HG03039 (cell line): ENCODE measurements around the gene RIC3.
A peak's percentile ranks its signal among the peaks of the same experiment; 100 is the strongest.

Experiments
- ATAC-seq: cut with Tn5 transposase; IDR thresholded peaks from one replicate; pipeline ENCODE4 v1.9.1; 2021; ENCODE audit warnings: mild to moderate bottlenecking, moderate library complexity; ENCODE audit not compliant: unreplicated experiment

Gene RIC3, protein sequence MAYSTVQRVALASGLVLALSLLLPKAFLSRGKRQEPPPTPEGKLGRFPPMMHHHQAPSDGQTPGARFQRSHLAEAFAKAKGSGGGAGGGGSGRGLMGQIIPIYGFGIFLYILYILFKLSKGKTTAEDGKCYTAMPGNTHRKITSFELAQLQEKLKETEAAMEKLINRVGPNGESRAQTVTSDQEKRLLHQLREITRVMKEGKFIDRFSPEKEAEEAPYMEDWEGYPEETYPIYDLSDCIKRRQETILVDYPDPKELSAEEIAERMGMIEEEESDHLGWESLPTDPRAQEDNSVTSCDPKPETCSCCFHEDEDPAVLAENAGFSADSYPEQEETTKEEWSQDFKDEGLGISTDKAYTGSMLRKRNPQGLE

DNA sequence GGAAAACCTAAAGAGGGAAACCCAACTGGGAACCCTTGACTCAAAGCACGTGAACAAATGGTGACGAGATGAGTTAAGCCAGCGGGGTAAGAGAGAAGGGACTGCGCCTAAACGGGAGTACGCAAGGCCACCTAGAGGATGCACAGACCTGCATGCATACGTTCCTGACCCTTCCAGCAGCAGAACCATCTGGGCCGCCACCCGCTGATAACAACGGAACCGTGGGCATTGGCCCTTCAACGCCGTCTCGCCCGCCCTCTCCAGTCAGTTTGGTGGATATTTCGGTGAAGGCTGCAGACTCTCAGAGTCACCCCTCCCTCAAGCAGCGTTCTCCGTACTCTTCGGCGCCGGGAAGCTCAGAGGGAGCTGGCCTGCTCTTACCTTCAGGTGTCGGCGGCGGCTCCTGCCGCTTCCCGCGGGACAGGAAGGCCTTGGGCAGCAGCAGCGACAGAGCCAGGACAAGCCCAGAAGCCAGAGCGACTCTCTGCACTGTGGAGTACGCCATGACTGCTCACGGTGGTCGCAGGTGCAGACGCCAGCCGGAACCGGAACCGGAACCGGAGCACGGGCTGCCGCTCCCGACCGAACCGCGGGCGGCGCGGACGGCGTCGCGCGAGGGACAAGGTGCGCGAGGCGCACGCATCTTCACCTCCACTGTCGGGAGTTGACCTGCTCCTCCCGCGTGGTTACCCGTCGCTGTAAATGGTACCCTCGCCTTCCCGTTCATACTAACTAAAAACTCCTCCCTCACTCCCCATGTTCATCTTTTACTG lies at the start of gene RIC3:
TSS of gene RIC3 (minus strand) at position 541 of the 773 bp plus-strand sequence. CDS start at position 505, 36 bp downstream.
- ATAC-seq, result peak; percentile 73

DNA sequence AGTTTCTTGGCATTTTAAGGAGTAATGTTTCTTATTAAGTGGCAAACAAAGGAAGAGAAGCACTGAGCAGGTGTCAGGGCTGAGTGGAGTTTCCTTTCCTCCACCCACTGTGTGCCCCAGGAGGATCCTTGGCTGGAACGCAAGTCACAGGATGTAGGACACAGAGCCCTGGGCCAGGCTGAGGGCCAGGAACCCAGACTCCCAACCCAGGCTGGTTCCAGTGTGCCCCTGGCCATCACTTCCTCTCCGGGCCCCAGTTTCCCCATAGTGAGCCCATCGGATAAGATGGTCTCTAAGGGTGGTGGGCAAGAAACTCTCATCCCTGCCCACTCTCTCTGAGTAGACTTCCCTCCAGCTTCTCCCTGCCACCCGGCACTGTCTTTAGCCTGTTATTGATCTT lies 49.6 kb upstream of the RIC3 start:
- ATAC-seq, result no peak

DNA sequence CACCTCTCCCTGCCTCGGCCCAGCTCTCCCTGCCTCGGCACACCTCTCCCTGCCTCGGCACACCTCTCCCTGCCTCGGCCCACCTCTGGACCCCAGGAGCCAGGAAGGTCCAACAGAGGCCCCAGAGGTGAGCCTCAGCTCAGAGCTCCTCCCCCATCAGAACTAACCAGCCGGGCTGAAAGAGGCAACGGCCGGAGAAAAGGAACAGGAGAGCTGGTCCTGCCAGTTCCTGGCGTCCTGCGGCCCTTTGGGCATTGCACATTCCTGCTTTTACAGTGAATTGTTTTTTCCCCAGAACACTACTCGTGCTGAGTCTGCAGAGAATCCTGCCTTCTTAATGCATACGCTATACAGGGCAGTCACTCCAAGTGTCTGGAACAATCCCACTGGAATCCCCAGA lies 49.1 kb upstream of the RIC3 start:
- ATAC-seq, result no peak

DNA sequence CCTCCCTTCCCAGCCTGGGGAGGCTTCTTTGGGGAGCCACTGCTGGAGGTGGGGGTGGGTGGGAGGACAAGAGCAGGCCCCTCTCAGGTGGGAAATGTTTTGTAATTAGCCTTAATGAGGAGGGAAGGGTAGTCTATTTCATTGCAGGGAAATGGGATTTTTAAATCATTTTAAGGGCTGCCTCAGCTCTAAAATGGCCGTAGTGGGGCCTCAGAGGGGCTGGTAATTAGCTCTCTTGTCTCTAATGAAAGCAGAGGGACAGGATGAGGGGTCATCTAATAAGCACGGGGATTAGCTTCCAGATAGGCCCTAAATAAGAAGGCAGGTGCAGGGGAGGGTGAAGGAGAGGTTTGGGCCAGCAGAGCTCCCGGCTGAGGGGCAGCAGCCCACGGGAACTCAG lies 48.3 kb upstream of the RIC3 start:
- no peak for ATAC-seq

DNA sequence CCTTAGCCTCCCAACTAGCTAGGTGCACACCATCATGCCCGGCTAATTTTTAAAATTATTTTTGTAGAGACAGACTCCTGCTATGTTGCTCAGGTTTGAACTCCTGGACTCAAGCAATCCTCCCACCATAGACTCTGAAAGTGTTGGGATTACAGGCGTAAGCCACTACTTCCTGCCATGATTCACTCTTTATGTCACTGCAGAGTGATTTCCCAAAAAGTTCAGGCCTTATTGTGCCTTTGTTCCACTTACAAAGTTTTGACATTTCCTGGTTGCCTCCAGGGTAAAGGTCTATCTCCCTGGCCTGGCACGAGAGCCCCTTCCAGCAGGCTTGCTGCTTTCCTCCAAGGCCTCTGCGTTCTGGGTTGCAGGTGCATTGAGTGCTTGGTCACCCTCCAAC lies 44.6 kb upstream of the RIC3 start:
- ATAC-seq, result no peak

DNA sequence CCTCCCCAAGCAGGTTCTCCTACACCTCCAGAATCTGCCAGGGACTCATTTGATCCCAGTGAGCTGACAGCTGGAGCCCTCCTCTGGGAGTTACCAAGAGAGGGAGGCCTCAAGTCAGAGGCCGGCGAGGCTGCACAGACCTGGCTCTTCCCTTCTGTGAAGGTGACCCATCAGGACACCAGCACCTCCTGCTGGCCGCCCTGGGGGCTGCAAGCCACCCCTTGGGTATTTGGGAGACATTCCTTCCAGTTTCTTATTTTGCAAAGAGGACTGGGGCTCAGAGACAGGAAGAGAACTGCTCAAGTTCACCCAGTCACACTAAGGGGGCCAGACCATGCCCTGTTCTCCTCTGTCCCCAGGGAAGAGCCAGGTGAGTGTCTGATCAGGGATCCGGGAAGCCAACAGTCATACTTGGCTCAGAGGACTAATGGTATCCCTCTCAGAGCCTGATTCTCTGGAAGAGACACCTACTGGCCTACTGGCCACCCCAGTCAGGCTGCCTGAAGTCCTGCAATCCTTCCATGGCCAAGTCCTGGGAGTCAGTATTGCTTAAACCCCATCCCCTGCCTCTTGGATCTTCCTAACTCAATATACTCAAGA lies 40.5 kb upstream of the RIC3 start:
- ATAC-seq, result no peak

DNA sequence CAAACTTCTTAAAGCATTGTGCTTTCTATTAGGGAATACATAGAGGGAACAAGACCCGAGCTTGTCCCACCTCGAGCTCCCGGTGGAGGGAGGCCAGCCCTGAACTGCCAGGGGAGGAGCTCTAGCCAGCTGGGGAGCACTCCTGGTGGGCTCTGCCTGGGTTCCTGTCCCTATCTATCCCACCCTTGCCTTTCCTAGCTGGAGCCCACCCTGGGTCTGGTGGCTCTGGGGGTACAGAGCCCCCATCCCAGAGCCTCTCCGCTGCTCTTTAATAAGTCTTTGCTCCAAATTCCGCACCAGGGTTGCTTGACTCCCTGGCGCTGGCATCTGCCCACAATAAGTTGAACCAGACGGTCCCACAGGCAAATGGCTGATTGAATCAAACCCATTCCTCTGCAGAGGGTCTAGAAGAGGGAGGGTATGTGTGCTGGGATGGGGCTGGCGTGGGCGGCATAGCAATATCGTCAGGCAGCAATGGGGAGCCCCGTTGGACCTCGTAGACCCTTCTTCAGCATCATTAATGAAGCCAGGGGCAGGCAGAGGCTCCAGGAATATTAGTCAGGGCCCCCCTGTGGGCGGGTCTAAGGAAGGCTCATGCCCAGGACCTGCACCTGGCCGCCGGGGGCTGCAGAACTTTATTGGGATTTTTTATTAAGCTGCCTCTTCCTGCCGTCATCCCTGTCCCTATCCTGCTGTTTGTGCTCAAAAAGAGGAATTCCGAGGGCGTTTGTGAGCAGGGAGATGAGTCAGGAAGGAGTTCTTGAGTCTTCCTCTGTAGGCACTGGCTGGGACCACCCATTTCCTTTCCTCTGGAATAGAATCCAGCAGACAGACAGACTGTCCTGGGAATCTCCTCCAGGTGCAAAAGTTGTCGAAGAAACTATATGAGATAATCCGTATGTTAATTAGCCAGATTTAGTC lies 38.5 kb upstream of the RIC3 start:
- ATAC-seq, result no peak

DNA sequence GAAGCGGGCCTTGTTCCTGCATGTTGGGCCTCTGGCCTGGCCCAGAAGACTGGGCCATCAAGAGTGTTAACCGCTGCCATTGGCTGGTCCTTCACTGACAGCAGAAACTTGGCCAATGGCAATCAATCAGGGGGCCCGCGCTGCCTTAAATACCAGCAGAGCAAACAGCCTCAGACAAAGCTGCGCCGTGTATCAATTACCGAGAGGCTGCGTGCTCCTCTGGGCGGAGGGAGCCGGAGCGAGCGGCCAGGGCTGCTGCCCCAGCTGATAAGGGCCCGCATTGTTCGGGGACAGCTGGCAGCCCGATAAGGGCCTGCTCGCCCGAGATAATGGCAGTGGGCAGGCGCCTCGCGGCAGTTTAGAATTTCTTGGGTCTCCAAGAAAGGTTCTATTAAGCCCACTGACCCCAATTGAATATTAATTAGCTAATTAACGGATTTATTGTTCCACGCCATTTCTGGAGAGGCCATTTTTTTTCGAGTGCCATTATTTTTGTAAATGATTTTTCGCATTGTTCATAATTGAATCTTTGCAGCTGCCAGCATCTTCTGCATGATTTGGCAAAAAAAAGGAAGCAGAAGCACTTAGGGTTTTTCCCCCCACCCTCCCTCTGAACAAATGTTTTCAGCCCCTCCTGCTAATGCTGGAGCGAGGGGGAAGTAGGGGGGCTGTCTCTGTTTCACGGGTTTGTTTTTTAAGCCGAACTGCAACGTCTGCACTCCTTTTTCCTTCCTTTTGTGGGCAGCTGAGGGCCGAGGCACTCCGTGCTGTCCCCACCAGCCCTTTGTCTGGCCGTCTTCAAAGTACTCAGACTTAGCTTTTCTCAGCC lies 37.6 kb upstream of the RIC3 start:
- no peak for ATAC-seq

DNA sequence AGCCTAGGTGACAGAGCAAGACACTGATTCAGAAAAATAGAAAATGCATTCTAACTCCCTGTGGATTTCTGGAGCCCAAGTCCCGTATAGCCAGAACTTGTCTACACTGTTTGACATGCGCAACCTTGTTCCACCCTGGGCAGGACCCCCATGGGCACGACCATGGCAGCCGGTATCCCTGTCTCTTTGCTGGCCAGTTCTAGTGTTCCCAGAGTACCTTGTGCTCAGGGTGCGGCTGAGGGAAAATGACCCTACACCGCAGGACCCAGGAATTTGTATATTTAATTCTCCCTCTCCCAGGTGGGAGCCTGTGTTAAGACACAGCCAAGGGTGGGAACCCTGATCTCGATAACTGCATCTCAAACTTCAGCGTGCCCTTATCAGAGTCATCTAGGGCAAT lies 36.7 kb upstream of the RIC3 start:
- ATAC-seq, result no peak

DNA sequence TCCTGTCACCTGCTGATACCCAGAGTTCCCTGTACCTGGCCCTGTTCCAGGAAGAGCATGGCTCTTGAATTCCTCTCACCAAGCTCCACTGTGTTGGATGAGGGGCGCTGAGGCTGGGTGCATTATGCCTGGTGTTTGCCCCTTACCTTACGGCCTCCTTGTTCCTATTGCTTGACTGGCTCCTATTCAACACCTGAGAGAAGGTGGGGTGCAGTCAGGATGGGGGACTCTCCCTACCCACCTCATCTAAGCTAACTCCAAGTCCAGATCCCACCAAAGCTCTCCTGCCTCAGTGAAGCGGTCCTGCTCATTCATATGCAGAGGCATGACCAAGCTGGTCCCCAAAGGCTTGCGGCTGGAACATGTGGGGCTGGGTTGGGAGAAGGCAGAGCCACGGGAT lies 35.8 kb upstream of the RIC3 start:
- no peak for ATAC-seq

DNA sequence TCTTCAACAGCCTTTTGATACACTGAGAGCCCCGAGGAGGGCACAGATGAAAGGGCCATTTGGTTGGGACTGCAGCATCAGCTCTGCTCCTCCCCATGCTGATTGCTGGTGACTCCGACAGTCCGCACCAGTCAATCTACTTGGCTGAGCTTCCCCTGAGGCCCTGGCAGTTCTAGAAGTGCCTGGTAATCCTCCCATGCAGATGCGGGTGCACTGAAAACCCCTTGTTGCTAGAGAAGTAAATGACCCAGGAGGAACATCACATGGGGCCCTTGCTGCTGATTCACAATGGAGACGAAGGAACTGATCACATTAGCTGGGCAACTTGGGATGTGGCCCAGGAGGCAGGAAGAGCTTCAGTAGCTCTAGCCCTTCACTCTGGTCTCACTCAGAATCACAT lies 35.2 kb upstream of the RIC3 start:
- no peak for ATAC-seq

DNA sequence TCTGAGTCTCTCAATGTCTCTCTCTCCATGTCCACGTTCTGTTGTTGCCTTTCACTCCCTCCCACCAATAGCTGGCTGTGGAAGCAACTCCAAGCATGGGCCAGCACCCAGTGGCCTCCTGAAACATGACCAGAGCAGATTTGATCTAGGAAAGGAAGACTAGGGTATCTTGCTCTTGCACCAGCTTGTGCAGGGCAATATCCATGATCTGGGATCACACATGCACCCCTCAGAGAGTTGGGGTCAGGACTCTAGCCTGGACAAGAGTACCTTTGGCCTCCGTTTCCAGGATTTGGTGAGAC lies 34.5 kb upstream of the RIC3 start:
- no peak for ATAC-seq

DNA sequence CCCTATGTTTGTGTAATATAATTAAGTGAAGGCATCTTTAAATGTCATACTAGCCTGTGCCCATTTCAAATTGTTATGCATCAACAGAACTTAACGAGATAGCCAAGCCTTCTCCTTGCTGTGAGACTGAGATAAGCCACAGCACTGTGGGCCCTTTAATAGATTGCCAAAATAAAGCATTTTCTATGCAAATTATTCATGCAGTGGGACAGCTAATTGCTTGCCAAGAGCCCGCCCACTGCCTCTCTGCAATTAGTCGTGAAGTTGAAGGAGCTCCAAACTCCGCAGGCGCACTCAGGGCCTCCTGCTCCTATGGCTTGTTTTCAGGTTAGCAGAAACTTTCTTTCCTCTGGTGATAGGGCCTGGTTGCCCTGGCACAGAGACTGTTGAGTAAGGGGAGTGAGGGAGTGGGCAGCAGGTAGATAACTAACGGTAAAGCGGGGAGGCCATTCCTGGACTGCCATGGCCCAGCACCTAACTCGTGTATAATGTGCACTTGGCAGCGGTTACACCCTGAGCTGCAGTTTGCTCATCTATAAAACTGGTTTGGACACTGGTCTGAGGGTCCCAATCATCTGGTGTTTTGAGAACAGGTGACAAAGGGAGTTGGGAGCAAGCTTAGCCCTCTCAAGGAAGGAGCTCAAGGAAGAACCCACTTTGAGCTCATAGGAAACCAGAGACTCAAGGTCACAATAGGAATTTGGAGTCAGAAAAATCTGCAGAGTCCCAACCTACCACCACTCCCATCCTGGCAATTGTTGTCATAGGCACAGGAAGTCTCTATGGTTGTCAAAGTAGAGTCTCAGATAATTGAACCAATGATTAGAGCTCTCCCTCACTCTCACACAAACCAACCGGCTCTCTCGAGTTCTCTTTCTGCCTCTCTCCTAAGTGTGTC lies 33.9 kb upstream of the RIC3 start:
- ATAC-seq, result no peak

DNA sequence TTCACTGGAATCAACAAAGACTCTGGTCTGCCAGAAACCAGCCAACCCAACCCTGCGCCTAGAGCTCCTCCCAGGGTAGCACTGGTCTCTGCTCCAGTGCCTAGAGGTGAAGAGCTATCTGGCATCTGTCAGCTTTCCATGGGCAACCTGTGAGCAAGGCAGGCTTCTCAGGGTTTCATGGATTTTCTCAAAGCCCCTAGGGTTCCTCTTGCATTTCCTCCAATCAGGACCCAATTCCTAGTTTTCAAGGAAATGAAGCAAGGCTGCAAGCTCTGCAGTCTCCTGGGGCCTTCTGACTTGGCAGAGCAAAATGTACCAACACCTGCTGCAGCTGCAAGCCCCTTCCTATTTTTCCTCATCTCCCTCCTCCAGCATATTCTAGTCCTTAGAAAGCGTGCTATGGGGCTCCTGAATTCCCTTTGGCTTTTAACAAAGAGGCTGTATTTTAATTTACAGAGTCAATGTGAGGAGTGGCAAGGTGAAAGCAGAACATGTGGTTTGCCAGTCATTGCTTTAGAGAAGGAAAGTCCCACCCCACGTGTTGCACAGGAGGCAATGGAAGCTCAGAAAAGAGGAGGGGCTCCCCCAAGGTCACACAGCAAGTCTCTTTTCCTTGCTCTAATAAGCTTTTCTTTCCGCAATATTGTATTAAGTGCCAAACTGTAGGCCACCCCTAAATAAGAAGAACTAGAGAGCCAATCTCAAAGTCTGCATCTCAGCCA lies 33.0 kb upstream of the RIC3 start:
- ATAC-seq, result peak; percentile 79

DNA sequence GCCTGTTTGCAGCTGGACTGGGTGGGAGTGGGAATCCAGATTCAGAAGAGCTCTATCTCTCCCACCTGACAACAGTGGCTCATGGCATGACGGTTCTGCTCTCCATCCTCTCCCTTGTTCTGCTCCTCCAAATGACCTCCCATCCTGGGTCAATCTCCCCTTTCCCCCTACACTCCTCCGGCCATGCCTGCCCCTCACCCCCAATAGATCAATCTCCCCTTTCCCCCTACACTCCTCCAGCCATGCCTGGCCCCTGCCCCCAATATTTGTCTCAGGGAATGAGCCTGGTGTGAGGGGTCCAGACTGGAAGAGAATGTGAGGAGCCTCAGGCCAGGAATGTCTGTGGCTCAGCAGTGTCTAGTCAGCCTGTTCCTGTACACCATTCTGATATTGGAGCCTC lies 30.9 kb upstream of the RIC3 start:
- no peak for ATAC-seq

DNA sequence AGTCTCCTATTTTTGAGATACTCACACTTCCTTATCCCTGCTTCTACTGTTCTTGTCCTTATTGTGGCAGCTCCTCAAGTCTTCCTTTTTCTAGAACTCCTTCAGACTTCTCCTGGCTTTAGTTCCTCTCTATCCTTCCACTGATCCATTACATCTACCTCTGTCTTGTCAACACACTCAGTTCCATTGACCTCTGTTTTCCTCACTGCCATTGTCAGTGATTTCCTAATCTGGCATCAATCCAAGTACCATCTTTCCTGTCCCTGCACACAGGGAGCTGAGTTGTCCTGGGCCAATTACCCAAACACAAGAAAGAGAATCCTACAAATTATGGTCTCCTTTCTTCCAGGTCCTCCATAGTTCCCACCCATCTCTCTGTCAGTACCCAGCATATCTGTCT lies 27.9 kb upstream of the RIC3 start:
- ATAC-seq, result no peak

DNA sequence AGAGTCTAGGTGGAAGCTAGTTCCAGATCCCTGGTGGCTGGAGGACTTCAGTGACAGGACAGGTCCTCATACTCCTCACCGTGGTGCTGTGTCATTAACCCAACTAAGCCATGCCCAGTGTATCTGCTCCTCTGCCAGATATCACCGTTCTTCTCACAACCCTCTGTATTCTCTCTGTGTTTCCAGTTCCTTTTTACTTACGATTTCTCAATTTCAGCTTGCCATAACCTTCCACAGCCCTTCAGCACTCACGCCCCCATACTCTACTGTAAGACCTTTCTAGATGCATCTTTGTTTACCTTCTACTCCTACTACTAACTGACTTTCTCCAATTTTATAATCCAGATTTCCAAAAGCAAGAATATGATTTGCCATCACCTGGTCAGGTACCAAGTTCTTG lies 26.1 kb upstream of the RIC3 start:
- ATAC-seq, result no peak

DNA sequence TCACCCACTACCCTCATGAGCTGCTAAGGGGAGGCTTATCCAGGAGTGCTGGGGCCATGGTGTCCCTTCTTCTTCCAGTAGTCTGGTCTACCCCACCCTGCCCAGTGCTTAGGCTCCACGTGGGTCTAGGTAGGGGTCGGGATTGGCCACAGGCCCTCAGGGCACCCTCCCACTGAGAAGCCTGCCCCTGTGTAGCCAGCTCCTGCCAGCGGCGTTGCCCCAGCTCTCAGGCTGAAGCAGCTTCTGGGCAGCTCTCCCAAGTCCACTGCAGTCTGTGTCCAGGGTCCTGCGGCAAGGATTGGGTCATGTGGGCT lies 24.0 kb upstream of the RIC3 start:
- peak; percentile 16 for ATAC-seq
